Adrenal gland (tissue), 12 donors: ENCODE results near the gene DIO1. TPM values are rescaled to one million over a fixed set of nuclear protein-coding genes. Genes with fewer than 3 reads are reported as not detected.

Experiments used
- DNase-seq, 7 donors: peaks; one replicate each; pipeline ENCODE4 v3.0.0-alpha.2; 2019 to 2020
- H3K27ac ChIP-seq, 5 donors: fragments of 200-600 bp; sonication (generic) in 4 of 5; 1 replicate in 3 of 5; 2 replicates in 2 of 5; pipeline versions ENCODE4 v1.5.1 to v1.8.0; 2016 to 2020; ENCODE audit warnings: mild to moderate bottlenecking in 1 of 5
- H3K27me3 ChIP-seq: fragments of 200-600 bp; 2 replicates; pipeline ENCODE4 v1.8.0; 2021
- H3K36me3 ChIP-seq, 2 donors: fragments of 200-600 bp; replicated peaks in 1 of 2; 1 replicate in 1 of 2; 2 replicates in 1 of 2; pipeline versions ENCODE4 v1.5.1 to v1.8.0; 2018 to 2022
- H3K4me1 ChIP-seq, 2 donors: fragments of 200-600 bp; replicated peaks in 1 of 2; 1 replicate in 1 of 2; 2 replicates in 1 of 2; pipeline versions ENCODE4 v1.5.1 to v1.8.0; 2018 to 2021
- H3K4me3 ChIP-seq, 4 donors: fragments of 200-600 bp; sonication (generic) in 3 of 4; one replicate each; pipeline ENCODE4 v1.5.1; 2016 to 2018
- H3K9me3 ChIP-seq, 3 donors: fragments of 200-600 bp; sonication (generic) in 1 of 3; replicated peaks in 1 of 3; 1 replicate in 2 of 3; 2 replicates in 1 of 3; pipeline versions ENCODE4 v1.5.1 to v1.8.0; 2016 to 2021
- POLR2A ChIP-seq, 2 donors: fragments of 450-650 bp; IDR thresholded peaks; one replicate each; pipeline ENCODE4 v1.6.1; 2017; ENCODE audit warnings: antibody characterized with exemption in 2 of 2, mild to moderate bottlenecking in 2 of 2, moderate library complexity in 1 of 2
- WGBS, 4 donors: extraction: QIAGEN DNeasy Blood & Tissue Kit in 2 of 4; methylation state at CpG; one replicate each; pipeline versions ENCODE4 v1.1.5 to v1.1.7; 2013 to 2017; 5-methylcytosine and 5-hydroxymethylcytosine counted together
- intact Hi-C, 2 donors: fragments of 100-400 bp; cut with DNase I; formaldehyde crosslinking; loops; one replicate each; pipeline versions ENCODE4 v1.14.1 to v1.15.0; 2022 to 2023
- polyA plus RNA-seq, 3 donors: library from polyadenylated mRNA; stranded (reverse); fragments of 200-250 nt in 2 of 3; fragments of 350-450 nt in 1 of 3; fragmentation: Illumina TruSeq in 1 of 3; extraction: RNeasy Lipid Tissue Mini Kit (QIAGEN cat#74804) in 1 of 3; gene quantifications; one replicate each; pipeline ENCODE4 v1.2.3, GENCODE V29; 2013 to 2014
- total RNA-seq, 9 donors: library from RNA; depleted of rRNA in 4 of 9; stranded (reverse); fragments of >200 nt in 4 of 9; fragments of 120-200 nt in 1 of 9; fragmentation: NEBNext Ultra II Directional in 1 of 9; extraction: Animal tissue kit (Norgen Biotek cat#: 25700) in 1 of 9; gene quantifications; one replicate each; pipeline versions ENCODE4 v1.1.0 to v1.2.4, GENCODE V29; 2013 to 2023
- TF ChIP-seq, protein P1 (sequence below), 6 experiments: fragments of 450-650 bp in 4 of 6; fragments of 200-600 bp in 2 of 6; sonication (generic) in 1 of 6; IDR thresholded peaks; 1 replicate in 5 of 6; 2 replicates in 1 of 6; pipeline versions ENCODE4 v1.5.1 to v1.8.0; 2016 to 2021; ENCODE audit warnings: antibody characterized with exemption in 6 of 6, mild to moderate bottlenecking in 2 of 6, moderate library complexity in 1 of 6
- donor health status: healthy with polysubstance abuse.
- donor health status: Bipolar disorder and iron deficiency.
- donor health status: DM: yes; HTN: yes; CAD: no.
- donor health status: DM: no; HTN: no; CAD: no.
- donor health status: DM: no; HTN: no; CAD: no.
- donor health status: DM: yes; HTN: yes; CAD: no.

Gene DIO1
- total and polyA plus RNA-seq, 12 donors: 0.03 to 1.5 (median 0.11) TPM; not detected in 7

DNA sequence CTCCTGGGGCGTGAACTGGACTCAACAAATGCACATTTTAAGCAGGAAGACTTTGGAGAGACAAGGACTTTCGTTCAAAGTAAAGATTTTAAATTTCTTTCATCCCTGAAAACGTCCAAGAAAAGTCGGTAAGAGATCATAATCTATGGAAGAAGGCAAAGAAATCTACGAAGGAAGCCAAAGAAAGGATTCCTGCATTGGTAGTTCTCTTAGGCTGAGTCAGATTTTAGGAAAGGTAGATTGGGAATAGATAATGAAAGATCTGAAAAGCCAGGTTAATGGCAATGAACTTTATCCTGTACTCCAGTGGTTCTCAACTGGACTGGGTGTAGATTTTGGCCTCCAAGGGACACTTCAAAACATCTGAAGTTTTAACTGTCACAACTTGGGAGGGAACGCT, 49.1 kb downstream of the DIO1 start:
- Histone ChIP-seq H3K4me1 (peaks cover 13 to 28% of the 10 kb centered on the region in 2 donors), H3K27me3 (no peaks in the 10 kb centered on the region), H3K9me3 (no peaks in the 10 kb centered on the region), H3K27ac (no peak overlapping the region), H3K4me3 (no peak overlapping the region), H3K36me3 (no peaks in the 10 kb centered on the region)
- TF ChIP-seq, protein P1, sequence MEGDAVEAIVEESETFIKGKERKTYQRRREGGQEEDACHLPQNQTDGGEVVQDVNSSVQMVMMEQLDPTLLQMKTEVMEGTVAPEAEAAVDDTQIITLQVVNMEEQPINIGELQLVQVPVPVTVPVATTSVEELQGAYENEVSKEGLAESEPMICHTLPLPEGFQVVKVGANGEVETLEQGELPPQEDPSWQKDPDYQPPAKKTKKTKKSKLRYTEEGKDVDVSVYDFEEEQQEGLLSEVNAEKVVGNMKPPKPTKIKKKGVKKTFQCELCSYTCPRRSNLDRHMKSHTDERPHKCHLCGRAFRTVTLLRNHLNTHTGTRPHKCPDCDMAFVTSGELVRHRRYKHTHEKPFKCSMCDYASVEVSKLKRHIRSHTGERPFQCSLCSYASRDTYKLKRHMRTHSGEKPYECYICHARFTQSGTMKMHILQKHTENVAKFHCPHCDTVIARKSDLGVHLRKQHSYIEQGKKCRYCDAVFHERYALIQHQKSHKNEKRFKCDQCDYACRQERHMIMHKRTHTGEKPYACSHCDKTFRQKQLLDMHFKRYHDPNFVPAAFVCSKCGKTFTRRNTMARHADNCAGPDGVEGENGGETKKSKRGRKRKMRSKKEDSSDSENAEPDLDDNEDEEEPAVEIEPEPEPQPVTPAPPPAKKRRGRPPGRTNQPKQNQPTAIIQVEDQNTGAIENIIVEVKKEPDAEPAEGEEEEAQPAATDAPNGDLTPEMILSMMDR (IDR thresholded peaks at IDR 0.05): no peak
- no peak for TF ChIP-seq POLR2A (IDR thresholded peaks at IDR 0.05)
- intact Hi-C loops: loop anchor here (5.0 to 10.0 kb wide), 2 partner anchors 48 to 56 kb away; partner anchors contain the start of genes DIO1 (in 1 of the 2) and YIPF1 (in 1 of the 2)
- 94 to 97% (median 95%) methylated on average over 6 of the region's 6 CpGs for WGBS, 4 donors
- DNase-seq: no peak

DNA sequence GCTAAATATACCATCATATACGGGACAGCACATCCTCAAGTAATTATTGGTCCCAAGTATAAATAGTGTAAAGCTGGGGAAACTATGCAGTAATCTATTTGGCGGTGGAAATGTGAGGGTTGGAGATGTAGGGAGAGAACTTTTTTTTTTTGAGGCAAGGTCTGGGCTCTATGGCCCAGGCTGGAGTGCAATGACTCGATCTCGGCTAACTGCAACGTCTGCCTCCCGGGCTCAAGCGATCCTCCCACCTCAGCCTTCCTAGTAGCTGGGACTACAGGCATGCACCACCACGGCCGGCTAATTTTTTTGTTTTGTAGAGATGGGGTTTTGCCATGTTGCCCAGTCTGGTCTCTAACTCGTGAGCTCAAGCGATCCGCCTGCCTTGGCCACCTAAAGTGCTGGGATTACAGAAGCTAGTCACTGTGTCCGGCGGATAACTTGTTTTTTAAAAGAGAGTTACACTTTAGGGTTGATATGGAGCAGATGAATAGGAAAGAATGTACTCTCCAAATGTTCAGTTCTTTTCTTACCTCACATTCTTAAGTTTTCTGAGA, 49.6 kb downstream of the DIO1 start:
- H3K4me3 ChIP-seq: no peak overlapping the region
- 94 to 98% (median 96%) methylated on average over 14 of the region's 14 CpGs for WGBS, 4 donors
- H3K27me3 ChIP-seq: no peaks in the 10 kb centered on the region
- H3K9me3 ChIP-seq: no peaks in the 10 kb centered on the region
- DNase-seq: no peak
- no peak overlapping the region for H3K27ac ChIP-seq
- peaks cover 13 to 28% of the 10 kb centered on the region in 2 donors for H3K4me1 ChIP-seq
- intact Hi-C loops: loop anchor here (5.0 to 10.0 kb wide), 2 partner anchors 49 to 56 kb away; partner anchors contain the start of genes DIO1 (in 1 of the 2) and YIPF1 (in 1 of the 2)
- TF ChIP-seq, protein P1 (IDR thresholded peaks at IDR 0.05): no peak
- no peak for TF ChIP-seq POLR2A (IDR thresholded peaks at IDR 0.05)
- no peaks in the 10 kb centered on the region for H3K36me3 ChIP-seq

DNA sequence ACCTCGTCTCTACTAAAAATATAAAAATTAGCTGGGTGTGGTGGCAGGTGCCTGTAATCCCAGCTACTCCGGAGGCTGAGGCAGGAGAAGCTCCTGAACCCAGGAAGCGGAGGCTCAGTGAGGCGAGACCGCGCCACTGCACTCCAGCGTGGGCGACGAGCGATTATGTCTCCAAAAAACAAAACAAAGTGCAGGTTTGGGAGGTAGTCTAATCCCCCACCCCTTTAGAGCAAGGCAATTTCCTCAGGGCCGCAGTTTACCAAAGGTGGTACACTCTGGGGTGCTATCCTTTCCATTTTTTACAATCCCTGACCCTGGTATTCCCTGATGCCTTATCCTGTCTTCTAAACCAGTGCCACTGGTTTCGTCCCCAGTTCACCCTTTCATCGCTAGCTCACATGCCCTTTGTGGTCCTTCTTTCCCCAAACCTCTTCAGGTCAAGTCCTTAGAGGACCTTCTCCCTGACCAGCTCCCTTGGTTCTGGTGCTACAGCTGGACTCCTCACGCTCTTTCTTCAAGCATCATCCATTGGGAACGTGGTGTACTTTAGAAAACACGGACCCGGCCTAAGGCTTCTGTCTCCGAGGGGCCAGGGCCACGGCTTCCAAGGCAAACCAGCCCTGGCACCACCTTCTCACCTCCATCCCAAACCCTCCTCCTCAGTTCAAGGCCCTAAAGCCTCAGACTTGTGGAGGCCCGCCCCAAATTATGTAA, 50.6 kb downstream of the DIO1 start:
- WGBS, 4 donors: 58 to 65% (median 59%) methylated on average over 20 of the region's 20 CpGs
- intact Hi-C loops: loop anchor here (5.0 to 10.0 kb wide), 2 partner anchors 50 to 57 kb away; partner anchors contain the start of genes DIO1 (in 1 of the 2) and YIPF1 (in 1 of the 2)
- H3K27ac ChIP-seq: peak overlapping the region; percentile 48 to 96 (median 93)

DNA sequence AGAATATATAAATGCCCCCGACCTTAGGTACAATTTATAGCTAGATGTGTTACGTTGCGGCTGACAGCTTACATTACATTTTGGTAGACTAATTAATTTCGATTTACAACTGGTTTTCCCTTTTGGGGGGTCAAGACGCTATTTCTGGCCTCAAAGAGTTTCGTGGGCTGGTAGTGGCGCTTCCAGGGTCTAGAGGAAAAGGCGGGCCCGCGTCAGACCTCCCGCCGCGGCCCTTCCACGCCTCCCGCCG, 51.1 kb downstream of the DIO1 start:
- H3K9me3 ChIP-seq: no peaks in the 10 kb centered on the region
- peaks cover 13 to 38% of the 10 kb centered on the region in 2 donors for H3K4me1 ChIP-seq
- intact Hi-C loops: loop anchor here in 1 of 2 donors (10.0 kb wide), 1 partner anchor 50 kb away; the partner anchor contains the start of gene DIO1

More for the DNA sequence above, 50.6 kb downstream of the DIO1 start:
- no peak for DNase-seq
- peaks cover 13 to 33% of the 10 kb centered on the region in 2 donors for H3K4me1 ChIP-seq
- no peaks in the 10 kb centered on the region for H3K36me3 ChIP-seq
- TF ChIP-seq, protein P1 (IDR thresholded peaks at IDR 0.05): no peak
- TF ChIP-seq POLR2A (IDR thresholded peaks at IDR 0.05): no peak
- no peaks in the 10 kb centered on the region for H3K9me3 ChIP-seq
- no peaks in the 10 kb centered on the region for H3K27me3 ChIP-seq
- H3K4me3 ChIP-seq: peak overlapping the region; percentile 21 to 94 (median 78)

More for the DNA sequence above, 51.1 kb downstream of the DIO1 start:
- H3K36me3 ChIP-seq: no peaks in the 10 kb centered on the region
- WGBS, 4 donors: 0 to 1% (median 0%) methylated on average over 14 to 16 of the region's 16 CpGs
- peak overlapping the region; percentile 21 to 94 (median 78) for H3K4me3 ChIP-seq
- no peaks in the 10 kb centered on the region for H3K27me3 ChIP-seq
- no peak for DNase-seq
- H3K27ac ChIP-seq: peak overlapping the region; percentile 48 to 96 (median 93)
- TF ChIP-seq POLR2A (IDR thresholded peaks at IDR 0.05): no peak
- TF ChIP-seq, protein P1 (IDR thresholded peaks at IDR 0.05): no peak
